ENCODE results near the gene RCN1. TPM values are rescaled to one million over a fixed set of nuclear protein-coding genes. Genes with fewer than 3 reads are reported as not detected.

Gene RCN1
- polyA plus RNA-seq, 2 of the 4 experiments (the other 2 are of a cell fraction), result 191 to 234 TPM

- no peaks in the 10 kb centered on the region for H3K9me3 ChIP-seq
- ATAC-seq (no peak), FAIRE-seq (no peak), DNase-seq (ENCODE audit: low read depth in 1 of 2, low spot score in 1 of 2) (no peak)
- 85% methylated on average over 6 of the region's 6 CpGs for WGBS (ENCODE audit: missing lambda C conversion rate)
- TF ChIP-seq PBX3 (IDR thresholded peaks at IDR 0.05) (no peak), RARB (CRISPR knock-in tag; IDR thresholded peaks at IDR 0.05) (no peak), TP53 (CRISPR knock-in tag; IDR thresholded peaks at IDR 0.05) (no peak), ESRRA (IDR thresholded peaks at IDR 0.05; ENCODE audit: borderline replicate concordance, low read length) (no peak), ZFP36 (IDR thresholded peaks at IDR 0.05; ENCODE audit: borderline replicate concordance, partially characterized antibody) (no peak), CHD2 (IDR thresholded peaks at IDR 0.05; ENCODE audit: low read length, partially characterized antibody) (no peak), FOSL2 (IDR thresholded peaks at IDR 0.05) (no peak), FOSL2 (CRISPR knock-in tag; IDR thresholded peaks at IDR 0.05) (no peak), HOXB13 (CRISPR knock-in tag; IDR thresholded peaks at IDR 0.05; ENCODE audit: low read depth) (no peak), POLR2AphosphoS2 (conservative IDR thresholded peaks at IDR 0.05; ENCODE audit: low read length) (no peak), RNF2 (IDR thresholded peaks at IDR 0.05; ENCODE audit: borderline replicate concordance, low read depth) (no peak), HOXB5 (CRISPR knock-in tag; IDR thresholded peaks at IDR 0.05) (no peak), HOXA7 (CRISPR knock-in tag; IDR thresholded peaks at IDR 0.05) (no peak), CBX2 (IDR thresholded peaks at IDR 0.05; ENCODE audit: borderline replicate concordance, low read depth) (no peak), EHMT2 (IDR thresholded peaks at IDR 0.05; ENCODE audit: low read depth) (no peak), GATA3 (IDR thresholded peaks at IDR 0.05; ENCODE audit: borderline replicate concordance) (no peak), HEYL (CRISPR knock-in tag; IDR thresholded peaks at IDR 0.05) (no peak), ZC3H11A (IDR thresholded peaks at IDR 0.05) (no peak)
- TF ChIP-seq, protein P1, sequence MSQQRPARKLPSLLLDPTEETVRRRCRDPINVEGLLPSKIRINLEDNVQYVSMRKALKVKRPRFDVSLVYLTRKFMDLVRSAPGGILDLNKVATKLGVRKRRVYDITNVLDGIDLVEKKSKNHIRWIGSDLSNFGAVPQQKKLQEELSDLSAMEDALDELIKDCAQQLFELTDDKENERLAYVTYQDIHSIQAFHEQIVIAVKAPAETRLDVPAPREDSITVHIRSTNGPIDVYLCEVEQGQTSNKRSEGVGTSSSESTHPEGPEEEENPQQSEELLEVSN (IDR thresholded peaks at IDR 0.05; ENCODE audit: borderline replicate concordance, low read depth), result no peak
- H3K4me1 ChIP-seq, result no peaks in the 10 kb centered on the region
- H3K4me3 ChIP-seq, result no peak overlapping the region
- no peak overlapping the region for H3K27ac ChIP-seq
- CTCF ChIA-PET, result interaction anchor here (1.1 kb wide), 1 partner anchor 34 kb away, joined by 4 read pairs; no protein-coding TSS in a partner anchor
- H3K4me2 ChIP-seq, result no peak overlapping the region
- POLR2A ChIA-PET, result interaction anchor here (0.6 kb wide), 1 partner anchor 29 kb away, joined by 4 read pairs; no protein-coding TSS in a partner anchor
Observed at GRCh38 chr11:32109592-32109991, 18.7 kb downstream of the RCN1 start.

DNA sequence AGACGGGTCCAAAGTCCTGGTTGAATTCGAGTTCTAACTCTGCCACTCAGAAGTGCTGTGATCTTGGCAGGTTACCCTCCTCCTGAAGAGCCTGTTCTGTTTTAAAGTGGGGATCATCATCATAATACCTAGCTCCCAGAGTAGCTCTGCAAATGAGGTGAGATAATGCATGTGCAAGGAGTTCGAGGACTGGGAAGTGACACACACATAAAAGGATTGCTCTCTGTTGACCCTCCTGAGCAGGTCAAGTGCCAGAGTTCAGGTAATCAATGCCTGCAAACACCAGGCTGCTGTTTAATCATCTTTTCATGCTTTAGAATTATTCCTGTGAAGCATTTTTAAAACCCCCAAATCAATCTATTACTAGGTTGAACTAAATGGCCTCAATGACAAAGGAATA is 19.9 kb downstream of the RCN1 start:
- Histone ChIP-seq H3K27ac (no peak overlapping the region), H3K9me3 (no peaks in the 10 kb centered on the region), H3K4me1 (no peaks in the 10 kb centered on the region), H3K4me3 (no peak overlapping the region), H3K4me2 (no peak overlapping the region)
- 24% methylated on average over 3 of the region's 3 CpGs for WGBS (ENCODE audit: missing lambda C conversion rate)
- CTCF ChIA-PET, result no interaction called here
- ATAC-seq, result no peak
- no peak for DNase-seq (ENCODE audit: low read depth in 1 of 2, low spot score in 1 of 2)
- no peak for TF ChIP-seq CHD4 (IDR thresholded peaks at IDR 0.05; ENCODE audit: borderline replicate concordance)
- TF ChIP-seq BHLHE40 (IDR thresholded peaks at IDR 0.05; ENCODE audit: low read depth, low read length), result no peak
- no peak for TF ChIP-seq HOXA7 (CRISPR knock-in tag; IDR thresholded peaks at IDR 0.05)
- TF ChIP-seq, protein P2, sequence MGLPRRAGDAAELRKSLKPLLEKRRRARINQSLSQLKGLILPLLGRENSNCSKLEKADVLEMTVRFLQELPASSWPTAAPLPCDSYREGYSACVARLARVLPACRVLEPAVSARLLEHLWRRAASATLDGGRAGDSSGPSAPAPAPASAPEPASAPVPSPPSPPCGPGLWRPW (IDR thresholded peaks at IDR 0.05), result no peak
- TF ChIP-seq RNF2 (IDR thresholded peaks at IDR 0.05; ENCODE audit: borderline replicate concordance, low read depth), result no peak
- no peak for TF ChIP-seq MAX (IDR thresholded peaks at IDR 0.05)
- TF ChIP-seq KDM1A (IDR thresholded peaks at IDR 0.05; ENCODE audit: low read depth), result no peak
- TF ChIP-seq CEBPB (IDR thresholded peaks at IDR 0.05), result no peak
- TF ChIP-seq MYC (IDR thresholded peaks at IDR 0.05; ENCODE audit: borderline replicate concordance, low read length), result no peak
- TF ChIP-seq JUN (IDR thresholded peaks at IDR 0.05), result no peak
- TF ChIP-seq SREBF2 (IDR thresholded peaks at IDR 0.05), result no peak
- FAIRE-seq, result no peak
- POLR2A ChIA-PET, result no interaction called here

Data from A549 (cell line).